Measurements from ENCODE around the gene BORCS5. TPM values are rescaled to one million over a fixed set of nuclear protein-coding genes. Genes with fewer than 3 reads are reported as not detected.

BORCS5 gene
- total RNA-seq, 5 donors from 2014 or later (not counting 1 experiment from before 2014, with no cell fraction given): 18.0 to 34.0 (median 25.5) TPM

DNA sequence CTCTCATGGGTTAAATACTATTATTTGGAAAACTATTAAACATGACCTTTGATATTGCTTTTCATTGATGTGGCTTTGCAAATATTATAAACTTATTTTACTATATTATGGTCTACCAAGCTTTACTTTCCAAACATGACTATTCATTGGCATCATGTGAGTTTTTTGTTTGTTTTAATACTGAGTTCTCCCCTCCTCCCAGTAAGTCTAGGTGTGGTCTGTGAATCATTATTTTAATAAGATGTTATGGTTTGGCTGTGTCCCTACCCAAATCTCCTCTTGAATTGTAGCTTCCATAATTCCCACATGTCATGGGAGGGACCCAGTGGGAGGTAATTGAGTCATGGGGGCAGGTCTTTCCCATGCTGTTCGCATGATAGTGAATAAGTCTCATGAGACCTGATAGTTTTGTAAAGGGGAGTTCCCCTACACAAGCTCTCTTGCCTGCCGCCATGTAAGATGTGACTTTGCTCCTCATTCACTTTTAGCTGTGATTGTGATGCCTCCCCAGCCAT is 80.0 kb downstream of the BORCS5 start:
- ChIA-PET POLR2A (interaction anchor here in 1 of 2 donors (0.7 kb wide), 1 partner anchor 30 kb away, joined by 4 read pairs; no protein-coding TSS in a partner anchor), CTCF (interaction anchor here in 1 of 2 donors (0.9 kb wide), 1 partner anchor 60 kb away, joined by 3 read pairs; no protein-coding TSS in a partner anchor)
- Histone ChIP-seq H3K36me3 (ENCODE audit: control insufficient read depth in 2 of 2, extremely low read depth in 1 of 2, insufficient read depth in 1 of 2, low read length in 1 of 2) (peaks cover 0 to 14% of the 10 kb centered on the region in 2 donors), H3K27me3 (replicated peaks in 1 of 2; ENCODE audit: control insufficient read depth in 2 of 2, extremely low read depth in 1 of 2, insufficient read depth in 2 of 2, low read length in 1 of 2) (no peaks in the 10 kb centered on the region), H3K4me1 (ENCODE audit: control insufficient read depth in 1 of 2, extremely low read depth in 1 of 2, insufficient read depth in 2 of 2, low read length in 2 of 2) (peaks cover 19 to 44% of the 10 kb centered on the region in 2 experiments), H3K9me3 (no peaks in the 10 kb centered on the region), H3K4me3 (ENCODE audit: control insufficient read depth in 1 of 2, extremely low read depth in 1 of 2, low read length in 1 of 2) (no peak overlapping the region), H3K27ac (ENCODE audit: low read length) (no peak overlapping the region)
- no peaks in the 10 kb centered on the region for H3K27me3 Mint-ChIP-seq
- WGBS (ENCODE audit: insufficient coverage): no CpG with 5 or more reads among the region's 2 CpGs
- peaks cover 41 to 79% (median 75%) of the 10 kb centered on the region in 3 donors for H3K4me1 Mint-ChIP-seq
- ATAC-seq (replicated peaks in 1 of 4) (no peak), DNase-seq (no peak)
- H3K27ac Mint-ChIP-seq: peak overlapping the region; percentile 25 to 89
- H3K4me3 Mint-ChIP-seq: no peak overlapping the region
- H3K9me3 Mint-ChIP-seq: peaks cover 0 to 7% (median 6%) of the 10 kb centered on the region in 3 donors
- peaks cover 39% of the 10 kb centered on the region for H3K36me3 Mint-ChIP-seq

DNA sequence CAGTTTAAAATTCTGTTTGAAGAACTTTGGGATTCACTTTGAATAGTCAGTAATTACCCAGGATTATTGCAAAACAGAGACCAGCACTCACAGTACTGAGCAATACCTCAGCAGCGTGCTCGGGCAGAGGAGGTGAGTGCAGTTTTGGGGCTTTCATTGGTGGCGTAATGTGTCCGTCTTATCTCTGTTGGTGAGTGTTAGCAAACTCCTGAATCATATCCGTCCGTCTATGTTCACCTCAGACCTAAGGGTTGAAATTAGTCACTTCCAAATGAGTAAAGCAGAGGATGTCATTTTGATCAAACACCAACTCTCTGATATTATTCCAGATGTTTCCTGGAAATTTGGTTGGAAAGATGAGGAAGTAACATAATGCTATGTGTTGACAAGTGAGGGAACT is 82.8 kb downstream of the BORCS5 start:
- Histone ChIP-seq H3K36me3 (ENCODE audit: control insufficient read depth in 2 of 2, extremely low read depth in 1 of 2, insufficient read depth in 1 of 2, low read length in 1 of 2) (peaks cover 0 to 14% of the 10 kb centered on the region in 2 donors), H3K9me3 (no peaks in the 10 kb centered on the region), H3K4me3 (ENCODE audit: control insufficient read depth in 1 of 2, extremely low read depth in 1 of 2, low read length in 1 of 2) (no peak overlapping the region), H3K27ac (ENCODE audit: low read length) (peak overlapping the region; percentile 96), H3K4me1 (ENCODE audit: control insufficient read depth in 1 of 2, extremely low read depth in 1 of 2, insufficient read depth in 2 of 2, low read length in 2 of 2) (peaks cover 33 to 53% of the 10 kb centered on the region in 2 experiments), H3K27me3 (replicated peaks in 1 of 2; ENCODE audit: control insufficient read depth in 2 of 2, extremely low read depth in 1 of 2, insufficient read depth in 2 of 2, low read length in 1 of 2) (no peaks in the 10 kb centered on the region)
- ChIA-PET CTCF (interaction anchor here in 1 of 2 donors (0.5 kb wide), 1 partner anchor 8 kb away, joined by 4 read pairs; no protein-coding TSS in a partner anchor), POLR2A (interaction anchor here (0.6 to 1.1 kb wide), 4 partner anchors 17 to 82 kb away, joined by 3 to 7 read pairs (median 5); no protein-coding TSS in a partner anchor)
- Mint-ChIP-seq H3K36me3 (peaks cover 31% of the 10 kb centered on the region), H3K27ac (peak overlapping the region; percentile 92 to 94), H3K4me3 (peak overlapping the region in 2 of 3 donors; percentile 42 to 63), H3K9me3 (peaks cover 0 to 7% (median 6%) of the 10 kb centered on the region in 3 donors), H3K4me1 (peaks cover 50 to 83% (median 80%) of the 10 kb centered on the region in 3 donors), H3K27me3 (no peaks in the 10 kb centered on the region)
- ATAC-seq (replicated peaks in 1 of 4) (peak in 1 of 4 experiments; percentile 57), DNase-seq (peak in 26 of 35 experiments; percentile 6 to 71 (median 34))
- no CpG with 5 or more reads among the region's 6 CpGs for WGBS (ENCODE audit: insufficient coverage)

DNA sequence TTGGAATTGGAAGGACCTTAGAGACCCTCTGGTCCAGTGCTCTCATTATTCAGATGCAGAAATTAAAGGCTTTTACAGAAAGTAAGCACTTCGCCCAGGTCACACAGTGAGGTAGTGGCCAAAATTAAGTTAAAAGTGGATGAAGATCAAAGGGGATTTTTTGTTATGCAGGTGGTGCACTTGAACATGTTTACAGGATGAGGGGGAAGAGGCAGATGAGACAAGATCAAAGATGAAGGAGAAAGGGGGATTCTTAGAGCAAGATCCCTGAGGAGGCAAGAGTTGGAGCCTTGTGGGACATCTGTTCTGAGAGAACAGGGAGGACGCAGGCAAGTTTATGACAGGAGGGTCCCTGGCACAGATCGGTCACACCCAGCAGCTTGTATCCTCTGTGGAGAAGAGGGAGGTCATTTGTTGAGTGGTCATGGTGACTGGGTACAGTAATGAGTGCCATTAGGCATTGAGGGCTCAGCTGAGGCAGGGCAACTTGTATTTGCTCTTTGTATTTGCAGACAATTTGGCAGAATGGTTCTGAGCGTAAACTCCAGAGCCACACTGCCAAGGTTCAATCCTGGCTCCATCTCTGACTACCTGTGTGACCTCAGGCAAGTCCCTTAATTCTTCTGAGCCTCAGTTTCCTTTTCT is 84.0 kb downstream of the BORCS5 start:
- H3K36me3 Mint-ChIP-seq: peaks cover 26% of the 10 kb centered on the region
- no peaks in the 10 kb centered on the region for H3K27me3 ChIP-seq (replicated peaks in 1 of 2; ENCODE audit: control insufficient read depth in 2 of 2, extremely low read depth in 1 of 2, insufficient read depth in 2 of 2, low read length in 1 of 2)
- no peak for ATAC-seq (replicated peaks in 1 of 4)
- WGBS (ENCODE audit: insufficient coverage): 93% methylated on average over 3 of the region's 4 CpGs
- ChIA-PET POLR2A (interaction anchor here (0.6 to 2.4 kb wide), 12 partner anchors 19 to 114 kb away, joined by 3 to 28 read pairs (median 6); partner anchors contain the start of gene BORCS5 (in 1 of the 2)), CTCF (interaction anchor here (0.7 to 2.7 kb wide), 8 partner anchors 25 to 296 kb away, joined by 3 to 21 read pairs (median 6); no protein-coding TSS in a partner anchor)
- H3K4me1 Mint-ChIP-seq: peaks cover 50 to 86% (median 81%) of the 10 kb centered on the region in 3 donors
- peak overlapping the region; percentile 96 for H3K27ac ChIP-seq (ENCODE audit: low read length)
- H3K4me3 ChIP-seq (ENCODE audit: control insufficient read depth in 1 of 2, extremely low read depth in 1 of 2, low read length in 1 of 2): no peak overlapping the region
- H3K4me1 ChIP-seq (ENCODE audit: control insufficient read depth in 1 of 2, extremely low read depth in 1 of 2, insufficient read depth in 2 of 2, low read length in 2 of 2): peaks cover 33 to 63% of the 10 kb centered on the region in 2 experiments
- no peak for DNase-seq
- no peaks in the 10 kb centered on the region for H3K27me3 Mint-ChIP-seq
- H3K27ac Mint-ChIP-seq: peak overlapping the region; percentile 92 to 94
- peaks cover 0 to 9% of the 10 kb centered on the region in 2 donors for H3K36me3 ChIP-seq (ENCODE audit: control insufficient read depth in 2 of 2, extremely low read depth in 1 of 2, insufficient read depth in 1 of 2, low read length in 1 of 2)
- peaks cover 0 to 7% (median 6%) of the 10 kb centered on the region in 3 donors for H3K9me3 Mint-ChIP-seq
- peak overlapping the region; percentile 2 to 63 (median 55) for H3K4me3 Mint-ChIP-seq
- no peaks in the 10 kb centered on the region for H3K9me3 ChIP-seq

DNA sequence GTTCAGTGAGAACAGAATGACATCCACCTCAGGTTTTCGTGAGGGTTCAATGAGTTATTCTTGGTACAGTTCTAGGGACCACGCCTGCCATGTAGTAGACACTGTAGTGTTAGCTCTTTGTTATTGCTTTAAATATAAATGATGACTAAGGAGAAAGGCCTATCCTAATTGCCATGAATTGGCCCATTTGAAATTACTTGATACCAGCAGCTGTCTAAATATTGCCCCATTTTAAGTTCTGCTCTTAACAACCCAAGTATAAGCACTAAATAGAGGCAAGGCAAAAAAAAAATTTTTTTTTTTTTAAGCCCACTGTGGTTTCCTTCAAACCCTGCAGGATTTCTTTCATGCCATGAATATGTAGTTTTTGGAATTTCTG is 84.5 kb downstream of the BORCS5 start:
- H3K9me3 ChIP-seq: no peaks in the 10 kb centered on the region
- peaks cover 0 to 8% of the 10 kb centered on the region in 2 donors for H3K36me3 ChIP-seq (ENCODE audit: control insufficient read depth in 2 of 2, extremely low read depth in 1 of 2, insufficient read depth in 1 of 2, low read length in 1 of 2)
- ATAC-seq (replicated peaks in 1 of 4) (peak in 1 of 4 experiments; percentile 1), DNase-seq (no peak)
- POLR2A ChIA-PET: interaction anchor here (0.6 to 2.4 kb wide), 18 partner anchors 15 to 122 kb away, joined by 3 to 28 read pairs (median 6); partner anchors contain the start of genes BORCS5 (in 1 of the 2) and DUSP16 (in 1 of the 2)
- CTCF ChIA-PET: interaction anchor here in 1 of 2 donors (0.6 to 2.7 kb wide), 10 partner anchors 25 to 295 kb away, joined by 3 to 21 read pairs (median 6); no protein-coding TSS in a partner anchor
- H3K4me1 Mint-ChIP-seq: peaks cover 50 to 88% (median 82%) of the 10 kb centered on the region in 3 donors
- no peak overlapping the region for H3K4me3 ChIP-seq (ENCODE audit: control insufficient read depth in 1 of 2, extremely low read depth in 1 of 2, low read length in 1 of 2)
- no CpG with 5 or more reads among the region's 2 CpGs for WGBS (ENCODE audit: insufficient coverage)
- no peaks in the 10 kb centered on the region for H3K27me3 ChIP-seq (replicated peaks in 1 of 2; ENCODE audit: control insufficient read depth in 2 of 2, extremely low read depth in 1 of 2, insufficient read depth in 2 of 2, low read length in 1 of 2)
- no peaks in the 10 kb centered on the region for H3K27me3 Mint-ChIP-seq
- peaks cover 0 to 7% (median 6%) of the 10 kb centered on the region in 3 donors for H3K9me3 Mint-ChIP-seq
- H3K4me3 Mint-ChIP-seq: peak overlapping the region; percentile 55 to 63 (median 62)
- peak overlapping the region; percentile 96 for H3K27ac ChIP-seq (ENCODE audit: low read length)
- H3K4me1 ChIP-seq (ENCODE audit: control insufficient read depth in 1 of 2, extremely low read depth in 1 of 2, insufficient read depth in 2 of 2, low read length in 2 of 2): peaks cover 33 to 63% of the 10 kb centered on the region in 2 experiments
- peak overlapping the region; percentile 92 to 94 for H3K27ac Mint-ChIP-seq
- peaks cover 22% of the 10 kb centered on the region for H3K36me3 Mint-ChIP-seq

DNA sequence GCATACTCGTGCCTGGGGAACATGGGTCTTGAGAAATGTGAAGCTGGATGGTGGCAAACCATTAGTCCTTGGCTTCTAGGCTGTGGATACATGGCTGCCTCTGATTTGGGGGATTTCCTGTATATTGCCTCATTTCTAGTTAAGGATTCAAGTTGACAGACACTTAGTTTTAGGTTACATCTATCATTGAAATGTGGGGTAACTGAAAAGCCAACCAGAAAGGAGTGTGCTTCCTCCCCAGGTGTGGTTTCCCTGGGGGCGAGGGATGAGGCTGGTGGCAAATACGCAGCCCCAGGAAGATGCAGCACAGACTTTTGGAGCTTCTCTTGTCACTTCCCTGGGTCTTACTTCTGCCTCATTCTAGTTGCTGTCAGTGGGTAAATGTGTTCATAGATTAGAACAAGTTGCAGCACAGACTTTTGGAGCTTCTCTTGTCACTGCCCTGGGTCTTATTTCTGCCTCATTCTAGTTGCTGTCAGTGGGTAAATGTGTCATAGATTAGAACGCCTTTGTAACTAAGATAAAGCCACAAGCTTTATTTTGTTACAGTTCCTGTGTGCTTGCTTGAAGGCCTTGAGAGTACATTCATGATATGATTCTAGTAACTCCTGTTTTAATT is 85.1 kb downstream of the BORCS5 start:
- Histone ChIP-seq H3K4me3 (ENCODE audit: control insufficient read depth in 1 of 2, extremely low read depth in 1 of 2, low read length in 1 of 2) (no peak overlapping the region), H3K27me3 (replicated peaks in 1 of 2; ENCODE audit: control insufficient read depth in 2 of 2, extremely low read depth in 1 of 2, insufficient read depth in 2 of 2, low read length in 1 of 2) (no peaks in the 10 kb centered on the region), H3K36me3 (ENCODE audit: control insufficient read depth in 2 of 2, extremely low read depth in 1 of 2, insufficient read depth in 1 of 2, low read length in 1 of 2) (peaks cover 0 to 4% of the 10 kb centered on the region in 2 donors), H3K9me3 (no peaks in the 10 kb centered on the region), H3K4me1 (ENCODE audit: control insufficient read depth in 1 of 2, extremely low read depth in 1 of 2, insufficient read depth in 2 of 2, low read length in 2 of 2) (peaks cover 33 to 65% of the 10 kb centered on the region in 2 experiments), H3K27ac (ENCODE audit: low read length) (peak overlapping the region; percentile 96)
- Mint-ChIP-seq H3K27me3 (no peaks in the 10 kb centered on the region), H3K9me3 (peaks cover 0 to 5% (median 5%) of the 10 kb centered on the region in 3 donors), H3K4me1 (peaks cover 51 to 92% (median 88%) of the 10 kb centered on the region in 3 donors), H3K4me3 (peak overlapping the region; percentile 55 to 63 (median 62)), H3K27ac (peak overlapping the region; percentile 92 to 94), H3K36me3 (peaks cover 23% of the 10 kb centered on the region)
- ATAC-seq (replicated peaks in 1 of 4) (peak; percentile 82 to 91 (median 88)), DNase-seq (peak; percentile 29 to 87 (median 69))
- ChIA-PET POLR2A (interaction anchor here (0.5 to 2.4 kb wide), 23 partner anchors 12 to 295 kb away, joined by 3 to 28 read pairs (median 4); partner anchors contain the start of genes BORCS5 (in 1 of the 2) and DUSP16 (in 1 of the 2)), CTCF (interaction anchor here (0.6 to 2.7 kb wide), 13 partner anchors 24 to 295 kb away, joined by 3 to 21 read pairs (median 5); no protein-coding TSS in a partner anchor)
- 21% methylated on average over 2 of the region's 4 CpGs for WGBS (ENCODE audit: insufficient coverage)
